HAP-1 (cell line): ENCODE measurements around the gene SCAF4.

Experiments
- DNase-seq, 2 experiments: peaks; one replicate each; pipeline ENCODE4 v3.0.0-alpha.2; 2016 to 2020; ENCODE audit warnings: low spot score in 2 of 2
- H3K27me3 ChIP-seq: fragments of 250-450 bp; sonication (Bioruptor Pico); 2 replicates; pipeline ENCODE4 v1.5.1; 2020; ENCODE audit warnings: low read depth, mild to moderate bottlenecking, moderate library complexity
- H3K36me3 ChIP-seq: fragments of 250-450 bp; sonication (Bioruptor Pico); replicated peaks from 2 replicates; pipeline ENCODE4 v1.5.1; 2020; ENCODE audit warnings: mild to moderate bottlenecking
- H3K4me1 ChIP-seq: fragments of 250-450 bp; sonication (Bioruptor Pico); 2 replicates; pipeline ENCODE4 v1.5.1; 2020; ENCODE audit warnings: mild to moderate bottlenecking
- H3K4me3 ChIP-seq: fragments of 250-450 bp; sonication (Bioruptor Pico); 2 replicates; pipeline ENCODE4 v1.5.1; 2020; ENCODE audit warnings: mild to moderate bottlenecking, moderate library complexity
- H3K9me3 ChIP-seq: fragments of 250-450 bp; sonication (Bioruptor Pico); 2 replicates; pipeline ENCODE4 v1.5.1; 2020; ENCODE audit warnings: mild to moderate bottlenecking, moderate library complexity
- in situ Hi-C: fragments of 300-500 bp; cut with MboI; formaldehyde crosslinking; loops from 3 replicates; pipeline ENCODE4 v1.14.3; 2020; ENCODE audit warnings: low sequenced_read_pairs, inconsistent platforms, mixed read lengths

Gene SCAF4

DNA sequence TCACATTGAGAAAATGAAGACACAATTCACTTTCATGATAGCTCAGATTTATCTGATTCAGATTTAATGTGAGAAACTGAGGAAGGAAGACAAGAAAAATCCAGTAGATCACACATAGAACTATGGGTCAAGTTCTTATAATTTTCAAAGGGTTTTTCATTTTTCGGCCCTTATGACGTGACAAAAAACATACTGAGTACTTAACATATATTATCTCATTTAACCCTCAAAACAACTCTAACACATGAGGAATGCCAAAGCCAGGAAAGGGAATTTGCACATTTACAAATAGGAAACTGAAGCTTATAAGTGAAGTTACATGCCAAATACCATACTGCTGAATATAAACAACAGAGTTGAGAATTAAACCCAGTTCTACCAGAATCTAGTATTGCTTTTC is 44.8 kb downstream of the SCAF4 start:
- no peak overlapping the region for H3K4me3 ChIP-seq
- H3K9me3 ChIP-seq, result no peaks in the 10 kb centered on the region
- H3K36me3 ChIP-seq, result peaks cover 83% of the 10 kb centered on the region
- no peaks in the 10 kb centered on the region for H3K27me3 ChIP-seq
- no peak for DNase-seq
- in situ Hi-C loops, result no loop called here
- peaks cover 10% of the 10 kb centered on the region for H3K4me1 ChIP-seq

DNA sequence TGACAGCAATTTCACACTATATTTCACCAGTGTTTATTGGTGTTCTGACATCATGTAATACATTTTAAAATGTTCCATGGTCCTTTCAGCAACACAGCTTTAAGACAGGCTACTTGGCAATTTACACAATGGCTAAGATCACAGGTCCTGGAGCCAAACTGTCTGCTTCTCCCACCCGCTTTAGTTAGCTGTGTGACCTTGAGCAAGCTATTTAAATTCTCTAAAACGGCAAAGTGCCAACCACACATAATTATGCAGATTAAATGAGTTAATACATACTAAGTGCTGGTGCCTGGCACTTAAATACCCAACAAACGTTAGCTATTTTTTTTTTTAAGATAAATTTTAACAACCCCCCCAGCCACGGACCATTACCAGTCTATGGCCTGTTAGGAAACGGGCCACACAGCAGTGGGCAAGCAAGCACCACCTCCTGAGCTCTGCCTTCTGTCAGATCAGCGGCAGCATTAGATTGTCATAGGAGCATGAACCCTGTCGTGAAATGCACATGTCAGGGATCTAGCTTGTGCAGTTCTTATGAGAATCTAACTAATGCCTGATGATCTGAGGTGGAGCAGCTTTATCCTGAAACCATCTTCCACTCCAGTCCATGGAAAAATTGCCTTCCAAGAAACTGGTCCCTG is 45.5 kb downstream of the SCAF4 start:
- peak; percentile 53 to 75 for DNase-seq
- peaks cover 81% of the 10 kb centered on the region for H3K36me3 ChIP-seq
- peaks cover 10% of the 10 kb centered on the region for H3K4me1 ChIP-seq
- no peaks in the 10 kb centered on the region for H3K9me3 ChIP-seq
- in situ Hi-C loops, result no loop called here
- H3K4me3 ChIP-seq, result no peak overlapping the region
- no peaks in the 10 kb centered on the region for H3K27me3 ChIP-seq

DNA sequence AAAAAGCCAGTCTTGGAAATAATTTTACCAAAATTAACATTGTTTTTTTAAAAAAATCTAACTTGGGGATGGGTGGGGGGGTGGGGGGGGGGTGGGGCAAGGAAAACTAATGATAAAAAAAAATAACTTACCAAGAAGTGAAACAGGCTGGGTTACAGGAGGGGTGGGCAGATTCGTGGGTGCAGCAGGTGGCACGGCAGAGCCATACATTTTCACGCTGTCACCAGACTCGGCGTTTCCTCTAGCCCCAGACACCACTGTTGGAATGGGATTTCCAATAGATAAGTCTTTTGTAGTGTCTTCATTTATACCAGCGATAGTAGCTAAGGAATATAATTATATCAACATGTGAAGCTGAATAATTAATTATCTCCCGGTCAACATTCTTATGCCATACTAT is 47.0 kb downstream of the SCAF4 start:
- peaks cover 70% of the 10 kb centered on the region for H3K36me3 ChIP-seq
- no peaks in the 10 kb centered on the region for H3K27me3 ChIP-seq
- no peak for DNase-seq
- peaks cover 10% of the 10 kb centered on the region for H3K4me1 ChIP-seq
- H3K4me3 ChIP-seq, result no peak overlapping the region
- in situ Hi-C loops, result no loop called here
- no peaks in the 10 kb centered on the region for H3K9me3 ChIP-seq

DNA sequence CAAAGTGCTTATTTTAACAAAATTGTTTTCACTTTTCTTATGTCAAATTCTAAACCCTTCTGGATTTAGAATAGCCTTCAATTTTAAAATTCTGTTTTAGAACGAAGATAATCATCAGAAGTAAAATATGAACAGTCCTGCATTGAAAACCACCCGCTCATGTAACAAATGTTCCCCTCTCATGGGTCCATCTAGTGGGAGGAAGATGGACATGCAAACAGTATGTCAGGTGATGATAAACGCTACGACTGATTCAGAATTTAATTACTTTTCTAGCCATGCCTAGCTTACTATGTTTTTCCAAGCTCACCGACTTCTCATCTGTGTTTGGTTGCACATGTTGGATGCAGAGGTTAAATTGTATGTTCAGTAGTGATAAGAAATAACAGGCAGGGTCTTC is 48.9 kb downstream of the SCAF4 start:
- Histone ChIP-seq H3K4me3 (no peak overlapping the region), H3K27me3 (no peaks in the 10 kb centered on the region), H3K9me3 (no peaks in the 10 kb centered on the region), H3K36me3 (peaks cover 58% of the 10 kb centered on the region), H3K4me1 (peaks cover 10% of the 10 kb centered on the region)
- no peak for DNase-seq
- in situ Hi-C loops, result no loop called here

DNA sequence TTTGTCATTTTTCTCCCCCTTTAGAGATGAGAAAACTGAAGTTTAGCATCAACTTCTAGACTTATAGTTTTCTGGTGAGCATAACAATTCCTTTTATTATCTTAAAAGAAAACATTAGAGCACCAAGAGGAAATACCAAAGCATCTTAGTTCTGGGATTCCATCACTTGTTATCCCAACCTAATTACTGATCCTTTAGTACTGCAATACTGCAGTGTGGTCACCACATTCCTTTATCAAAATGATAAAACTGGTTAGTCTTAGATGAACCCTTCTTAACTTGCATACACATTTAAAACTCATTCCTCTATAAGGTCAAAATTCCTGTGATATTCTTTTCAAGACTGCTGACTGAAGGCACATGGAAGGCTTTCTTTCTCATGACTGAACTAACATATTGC is 49.3 kb downstream of the SCAF4 start:
- peaks cover 56% of the 10 kb centered on the region for H3K36me3 ChIP-seq
- no peak overlapping the region for H3K4me3 ChIP-seq
- no peak for DNase-seq
- in situ Hi-C loops, result no loop called here
- H3K9me3 ChIP-seq, result no peaks in the 10 kb centered on the region
- peaks cover 10% of the 10 kb centered on the region for H3K4me1 ChIP-seq
- H3K27me3 ChIP-seq, result no peaks in the 10 kb centered on the region

DNA sequence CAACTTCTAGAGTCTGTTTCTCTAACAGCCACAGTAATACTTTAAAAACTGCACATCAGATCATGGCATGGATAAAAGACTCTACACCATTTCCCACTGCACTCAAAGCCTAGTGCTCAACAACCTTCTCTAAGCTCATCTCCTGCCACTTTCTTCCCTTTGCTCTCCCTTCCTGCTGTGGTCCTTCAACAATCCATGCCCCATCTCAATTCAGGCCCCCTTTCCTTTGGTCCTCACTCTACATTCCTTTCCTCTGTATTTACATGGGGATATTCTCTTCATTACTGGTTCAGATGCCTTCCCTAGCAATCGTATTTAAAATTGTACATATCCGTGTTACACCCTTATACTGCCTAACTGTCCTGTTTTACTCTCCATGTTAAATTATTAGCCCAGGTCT is 53.4 kb downstream of the SCAF4 start:
- in situ Hi-C loops, result no loop called here
- H3K4me1 ChIP-seq, result no peaks in the 10 kb centered on the region
- peaks cover 24% of the 10 kb centered on the region for H3K36me3 ChIP-seq
- DNase-seq, result no peak
- no peaks in the 10 kb centered on the region for H3K9me3 ChIP-seq
- H3K4me3 ChIP-seq, result no peak overlapping the region
- no peaks in the 10 kb centered on the region for H3K27me3 ChIP-seq

DNA sequence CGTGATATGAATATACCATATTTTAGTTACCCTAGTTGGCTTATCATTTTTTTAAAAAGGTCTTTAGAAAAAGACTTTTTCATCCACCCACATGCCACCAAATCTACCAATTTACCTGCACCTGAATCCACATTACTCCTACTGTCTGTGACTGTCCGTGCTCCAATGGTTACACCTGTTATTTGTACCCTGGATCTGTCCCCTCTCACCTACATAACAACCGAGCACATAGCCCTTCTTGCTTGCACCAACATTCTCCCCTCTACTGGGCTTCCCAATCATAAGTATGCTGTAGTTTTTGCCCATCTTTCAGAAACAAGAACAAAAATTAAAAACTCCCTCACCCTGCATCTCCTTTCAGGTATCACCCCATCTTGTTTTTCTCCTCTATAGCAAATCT is 54.9 kb downstream of the SCAF4 start:
- Histone ChIP-seq H3K4me1 (no peaks in the 10 kb centered on the region), H3K27me3 (no peaks in the 10 kb centered on the region), H3K9me3 (no peaks in the 10 kb centered on the region), H3K36me3 (peaks cover 14% of the 10 kb centered on the region), H3K4me3 (no peak overlapping the region)
- no peak for DNase-seq
- in situ Hi-C loops, result no loop called here

DNA sequence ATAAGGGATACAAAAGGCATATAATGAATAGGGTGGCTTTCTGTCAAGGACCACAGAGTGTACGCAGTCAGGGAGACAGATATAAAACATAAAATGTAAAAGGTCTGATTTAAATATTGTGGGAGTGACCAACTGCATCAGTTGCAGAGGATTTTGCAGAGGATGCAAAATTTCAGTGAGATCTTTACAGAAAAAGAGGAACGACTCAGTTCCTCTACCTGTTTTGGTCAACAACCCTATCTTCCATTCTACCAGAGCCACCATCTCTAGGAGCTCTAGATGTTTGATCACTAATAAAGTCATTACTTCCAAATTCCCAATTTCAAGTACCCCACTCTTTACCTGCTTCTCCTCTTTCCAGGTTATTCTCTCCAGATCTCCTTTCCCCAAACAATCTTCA is 56.0 kb downstream of the SCAF4 start:
- Histone ChIP-seq H3K27me3 (no peaks in the 10 kb centered on the region), H3K36me3 (peaks cover 8% of the 10 kb centered on the region), H3K4me3 (no peak overlapping the region), H3K9me3 (no peaks in the 10 kb centered on the region), H3K4me1 (peaks cover 2% of the 10 kb centered on the region)
- in situ Hi-C loops, result no loop called here
- DNase-seq, result no peak

DNA sequence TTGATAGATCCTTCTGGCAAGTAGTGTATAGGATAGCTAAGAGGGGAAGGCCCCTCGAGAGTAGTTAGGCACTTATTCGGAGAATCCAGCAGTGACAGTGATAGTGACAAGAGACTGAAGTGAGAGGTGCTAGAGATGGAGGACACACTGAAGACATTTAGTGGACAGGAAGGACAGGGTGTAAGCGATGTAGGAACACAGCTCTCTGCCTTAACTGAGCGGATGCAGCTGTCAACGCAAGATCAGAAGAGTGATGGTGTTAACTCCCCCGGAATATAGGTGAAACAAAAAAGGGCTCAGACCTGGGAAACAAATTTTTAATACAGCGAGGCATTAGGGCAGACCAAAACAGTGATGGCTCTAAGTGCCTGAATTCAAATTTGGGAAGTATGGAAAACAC is 56.6 kb downstream of the SCAF4 start:
- no peak for DNase-seq
- in situ Hi-C loops, result no loop called here
- no peaks in the 10 kb centered on the region for H3K27me3 ChIP-seq
- H3K36me3 ChIP-seq, result peaks cover 8% of the 10 kb centered on the region
- peaks cover 7% of the 10 kb centered on the region for H3K4me1 ChIP-seq
- no peaks in the 10 kb centered on the region for H3K9me3 ChIP-seq
- H3K4me3 ChIP-seq, result no peak overlapping the region

DNA sequence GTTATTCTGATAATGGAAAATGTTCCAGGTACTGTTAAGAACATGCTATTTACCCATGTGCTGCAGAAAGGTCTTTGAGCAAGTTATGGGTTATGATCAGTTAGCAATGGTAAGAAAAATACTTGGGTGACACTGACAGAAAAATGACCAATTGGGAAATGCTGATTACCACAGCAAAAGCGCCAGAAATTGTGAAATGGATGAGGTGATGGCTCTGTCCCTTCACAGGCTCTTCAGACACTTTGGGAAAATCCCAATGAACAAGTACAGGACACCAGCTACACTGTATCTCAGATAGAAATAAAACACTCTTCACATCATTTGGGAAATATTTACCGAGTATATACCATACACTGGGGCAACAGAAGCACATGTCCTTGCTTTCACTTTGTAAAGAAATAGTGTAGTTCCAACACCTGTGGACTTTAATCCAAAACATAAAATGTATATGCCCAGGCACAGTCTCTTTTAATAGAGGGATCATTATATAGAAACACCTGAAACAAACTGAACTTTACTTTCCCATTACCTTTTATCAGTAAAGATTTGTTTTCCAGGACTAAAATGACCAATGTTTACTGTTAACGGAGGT is 58.5 kb downstream of the SCAF4 start:
- no peak for DNase-seq
- Histone ChIP-seq H3K4me1 (peaks cover 26% of the 10 kb centered on the region), H3K36me3 (peaks cover 11% of the 10 kb centered on the region; the same call in 1 of the 2 replicates), H3K27me3 (no peaks in the 10 kb centered on the region), H3K4me3 (no peak overlapping the region), H3K9me3 (no peaks in the 10 kb centered on the region)
- in situ Hi-C loops, result no loop called here

DNA sequence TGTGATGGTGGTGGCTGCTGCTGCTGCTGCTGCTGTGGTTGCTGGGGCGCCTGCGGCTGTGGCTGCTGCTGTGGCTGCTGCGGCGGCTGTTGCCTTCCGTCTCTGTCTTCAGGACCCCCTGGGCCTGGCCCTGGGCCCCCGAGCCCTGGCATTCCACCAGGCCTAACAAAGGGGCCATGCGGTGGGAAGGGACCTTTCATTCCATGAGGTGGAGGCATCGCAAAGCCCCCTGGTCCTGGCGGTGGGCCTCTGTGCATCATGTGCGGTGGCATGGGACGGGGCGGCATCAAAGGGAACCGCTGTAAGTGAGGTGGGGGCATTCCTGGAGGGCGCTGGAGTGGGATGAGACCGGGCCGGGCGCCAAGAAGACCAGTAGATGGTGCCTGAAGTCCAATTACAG is 60.0 kb downstream of the SCAF4 start:
- peaks cover 25% of the 10 kb centered on the region for H3K36me3 ChIP-seq

DNA sequence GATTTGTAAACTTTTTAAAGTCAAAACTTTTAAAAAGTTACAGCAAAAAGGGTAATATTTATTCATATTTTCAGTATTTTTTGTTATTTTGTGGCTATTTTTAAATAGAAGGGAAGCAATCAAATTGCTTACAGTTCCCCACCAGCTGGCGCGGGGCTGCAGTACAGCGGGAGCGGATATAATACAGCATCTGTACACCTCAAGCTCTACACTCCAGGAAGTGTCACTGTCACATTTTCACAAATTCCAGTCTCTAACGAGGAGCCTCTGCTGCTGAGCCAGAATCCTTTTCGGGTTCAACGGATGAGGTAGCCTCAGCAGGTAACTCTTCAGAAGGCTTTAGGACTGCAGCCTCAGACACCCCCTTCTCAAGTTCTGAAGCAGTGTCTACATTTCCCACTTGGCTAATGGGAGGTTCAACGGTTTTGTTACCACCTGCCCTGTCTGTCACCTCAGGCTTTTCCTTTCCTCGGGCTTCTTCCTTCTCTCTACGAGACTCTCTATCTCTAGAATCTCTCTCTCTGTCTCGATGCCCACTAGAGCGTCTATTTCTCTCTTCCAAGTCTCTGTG is 60.7 kb downstream of the SCAF4 start:
- Histone ChIP-seq H3K4me3 (no peak overlapping the region), H3K36me3 (peaks cover 31% of the 10 kb centered on the region), H3K27me3 (no peaks in the 10 kb centered on the region), H3K4me1 (peaks cover 46% of the 10 kb centered on the region), H3K9me3 (no peaks in the 10 kb centered on the region)
- DNase-seq, result no peak
- in situ Hi-C loops, result no loop called here

More for the DNA sequence above, 60.0 kb downstream of the SCAF4 start:
- in situ Hi-C loops, result no loop called here
- no peak overlapping the region for H3K4me3 ChIP-seq
- H3K4me1 ChIP-seq, result peaks cover 39% of the 10 kb centered on the region
- H3K27me3 ChIP-seq, result no peaks in the 10 kb centered on the region
- DNase-seq, result no peak
- H3K9me3 ChIP-seq, result no peaks in the 10 kb centered on the region

DNA sequence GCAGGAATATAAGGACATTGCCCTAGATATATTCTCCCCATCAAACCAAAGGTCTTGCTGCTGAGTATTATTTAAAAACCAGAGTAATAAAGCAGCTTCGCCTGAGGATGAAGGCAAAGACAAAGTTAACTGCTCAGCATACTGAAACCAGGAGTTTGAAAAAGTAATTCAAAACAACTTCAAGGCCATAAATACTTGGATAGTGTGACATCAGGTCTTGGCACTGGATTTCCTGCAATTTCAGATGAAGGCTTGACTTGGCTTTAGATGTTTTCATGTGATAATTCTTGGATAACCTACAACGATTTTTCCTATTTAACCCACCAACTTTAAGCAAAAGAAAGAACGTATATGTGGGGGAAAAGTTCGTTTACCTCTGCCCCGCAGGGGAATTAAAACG is 61.8 kb downstream of the SCAF4 start:
- Histone ChIP-seq H3K36me3 (peaks cover 37% of the 10 kb centered on the region), H3K4me3 (no peak overlapping the region), H3K9me3 (no peaks in the 10 kb centered on the region), H3K4me1 (peaks cover 46% of the 10 kb centered on the region), H3K27me3 (no peaks in the 10 kb centered on the region)
- in situ Hi-C loops, result no loop called here
- peak in 1 of 2 experiments; percentile 22 for DNase-seq

DNA sequence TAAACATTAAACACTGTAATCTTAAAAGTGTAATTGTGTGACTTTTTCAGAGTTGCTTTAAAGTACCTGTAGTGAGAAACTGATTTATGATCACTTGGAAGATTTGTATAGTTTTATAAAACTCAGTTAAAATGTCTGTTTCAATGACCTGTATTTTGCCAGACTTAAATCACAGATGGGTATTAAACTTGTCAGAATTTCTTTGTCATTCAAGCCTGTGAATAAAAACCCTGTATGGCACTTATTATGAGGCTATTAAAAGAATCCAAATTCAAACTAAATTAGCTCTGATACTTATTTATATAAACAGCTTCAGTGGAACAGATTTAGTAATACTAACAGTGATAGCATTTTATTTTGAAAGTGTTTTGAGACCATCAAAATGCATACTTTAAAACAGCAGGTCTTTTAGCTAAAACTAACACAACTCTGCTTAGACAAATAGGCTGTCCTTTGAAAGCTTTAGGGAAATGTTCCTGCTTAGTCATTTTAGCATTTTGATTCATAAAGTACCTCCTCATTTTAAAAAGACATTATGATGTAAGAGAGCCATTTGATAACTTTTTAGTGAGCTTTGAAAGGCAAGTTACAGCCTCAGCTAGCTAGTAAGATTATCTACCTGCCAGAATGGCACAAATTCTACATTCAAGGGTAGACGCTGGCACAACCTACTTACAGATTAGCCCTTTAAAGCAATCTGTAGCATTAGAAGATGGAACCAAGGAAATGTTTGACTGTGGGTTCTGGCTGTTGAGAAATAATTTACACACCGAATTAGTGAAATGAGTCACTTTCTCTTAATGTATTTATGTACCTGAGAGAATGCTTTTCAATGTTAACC is 63.0 kb downstream of the SCAF4 start:
- Histone ChIP-seq H3K4me3 (no peak overlapping the region), H3K9me3 (no peaks in the 10 kb centered on the region), H3K36me3 (peaks cover 44% of the 10 kb centered on the region), H3K4me1 (peaks cover 46% of the 10 kb centered on the region), H3K27me3 (no peaks in the 10 kb centered on the region)
- DNase-seq, result peak in 1 of 2 experiments; percentile 43
- in situ Hi-C loops, result no loop called here
